K562 (cell line): ENCODE measurements around the gene HNRNPA3. TPM values are rescaled to one million over a fixed set of nuclear protein-coding genes. Genes with fewer than 3 reads are reported as not detected.
A peak's percentile ranks its signal among the peaks of the same experiment; 100 is the strongest.

Source experiments
- BRD4 ChIP-seq: fragments of 200-600 bp; sonication (generic); IDR thresholded peaks from 2 replicates; pipeline ENCODE4 v1.6.1; 2017; ENCODE audit warnings: inconsistent platforms
- CEBPG ChIP-seq, 3 experiments: fragments of 200-800 bp in 1 of 3; sonication (Bioruptor generic) in 1 of 3; sonication (generic) in 1 of 3; formaldehyde crosslinking in 1 of 3; IDR thresholded peaks in 2 of 3; conservative IDR thresholded peaks in 1 of 3; 2 replicates each; pipeline versions ENCODE4 v1.6.1 to v1.8.0; 2016 to 2022; ENCODE audit warnings: missing compliant biosample characterization in 2 of 3, missing genetic modification characterization in 2 of 3, mild to moderate bottlenecking in 1 of 3, missing genetic modification reagents in 1 of 3
- CREB1 ChIP-seq, 2 experiments: sonication (generic) in 1 of 2; formaldehyde crosslinking in 1 of 2; IDR thresholded peaks; 2 replicates each; pipeline versions ENCODE4 v1.6.1 to v1.8.0; 2012 to 2022; ENCODE audit warnings: inconsistent platforms in 1 of 2, mild to moderate bottlenecking in 1 of 2, missing genetic modification reagents in 1 of 2, moderate library complexity in 1 of 2
- GTF3C2 ChIP-seq: IDR thresholded peaks from 3 replicates; pipeline ENCODE4 v1.6.1; 2011; ENCODE audit warnings: borderline replicate concordance, mild to moderate bottlenecking, moderate library complexity; ENCODE audit not compliant: insufficient read length; ENCODE audit errors: extremely low read depth
- MGA ChIP-seq: fragments of 450-650 bp; IDR thresholded peaks from 2 replicates; pipeline ENCODE4 v1.6.1; 2016; ENCODE audit warnings: mild to moderate bottlenecking, moderate library complexity
- TAL1 ChIP-seq: fragments of 450-650 bp; IDR thresholded peaks from 2 replicates; pipeline ENCODE4 v1.6.1; 2016; ENCODE audit warnings: mild to moderate bottlenecking
- TRIM24 ChIP-seq, 2 experiments: fragments of 450-650 bp; IDR thresholded peaks; 2 replicates each; pipeline ENCODE4 v1.6.1; 2016
- ZEB2 ChIP-seq: fragments of 450-650 bp; IDR thresholded peaks from 2 replicates; pipeline ENCODE4 v1.6.1; 2016
- polyA plus RNA-seq, 8 experiments: library from polyadenylated mRNA; depleted of rRNA in 4 of 8; stranded (reverse) in 5 of 8; unstranded in 3 of 8; fragments of >200 nt; fragmentation: Nextera tagmentation in 2 of 8; fragmentation: Illumina TruSeq in 1 of 8; extraction: Ambion mirVana in 2 of 8; extraction: Trizol in 1 of 8; gene quantifications; 2 replicates each; pipeline versions ENCODE4 v1.2.1 to v1.2.3, GENCODE V29; 2011 to 2014; ENCODE audit warnings: inconsistent platforms in 1 of 8, missing spikeins in 1 of 8
- total RNA-seq, 7 experiments: library from RNA; depleted of rRNA in 6 of 7; stranded (reverse); fragments of >200 nt in 6 of 7; fragmentation: Illumina TruSeq in 2 of 7; extraction: Trizol in 2 of 7; gene quantifications; 2 replicates each; pipeline versions ENCODE4 v1.2.1 to v1.2.3, GENCODE V29; 2011 to 2021; ENCODE audit warnings: low replicate concordance in 1 of 7

Gene HNRNPA3
- total and polyA plus RNA-seq, 9 of the 15 experiments (the other 6 are each of a cell fraction or from before 2014, with no cell fraction given), result 72.8 to 428 (median 192) TPM

- TF ChIP-seq GTF3C2, result no peak
- peak; percentile 77 for TF ChIP-seq ZEB2
- peak; percentile 25; the same call in 1 of the 2 replicates for TF ChIP-seq MGA
- peak; percentile 76 to 80; a peak in 3 of 4 replicates for TF ChIP-seq TRIM24 (IDR thresholded peaks at IDR 0.05)
- peak; percentile 67 for TF ChIP-seq TAL1
- peak; percentile 36; the same call in 1 of the 2 replicates for TF ChIP-seq CREB1 (IDR thresholded peaks at IDR 0.05)
- no peak for TF ChIP-seq CREB1 (CRISPR knock-in tag; IDR thresholded peaks at IDR 0.05)
- no peak for TF ChIP-seq BRD4
- TF ChIP-seq CEBPG (CRISPR knock-in tag; IDR thresholded peaks at IDR 0.05), result peak; percentile 91
- peak; percentile 87 to 89 for TF ChIP-seq CEBPG (tag; conservative IDR thresholded peaks at IDR 0.05 in 1 of 2, IDR thresholded peaks at IDR 0.05 in 1 of 2)
Observed at GRCh38 chr2:177265824-177266817, 53.5 kb downstream of the HNRNPA3 start (continued).
